PC-3 (cell line): Measurements from ENCODE around the gene PLCL1. TPM values are rescaled to one million over a fixed set of nuclear protein-coding genes. Genes with fewer than 3 reads are reported as not detected.

Experiments
- ATAC-seq: fragments of 200-7000 bp; cut with Tn5 transposase; 2 replicates; pipeline ENCODE4 v1.9.1; 2020; ENCODE audit warnings: mild to moderate bottlenecking, moderate library complexity
- BruUV-seq: library from RNA; stranded (reverse); fragments of 400-500 nt; replicated peaks from 2 replicates; lab custom pipeline; 2021; lab: Mats Ljungman, UMichigan
- CTCF ChIA-PET: fragments of 300-600 bp; sonication (Branson Sonifier 250); formaldehyde crosslinking; loops from one replicate; lab custom pipeline; 2022; ENCODE audit warnings: antibody characterized with exemption; lab: Charles Lee
- POLR2A ChIA-PET: fragments of 300-600 bp; sonication (Branson Sonifier 250); formaldehyde crosslinking; loops from one replicate; lab custom pipeline; 2022; ENCODE audit warnings: antibody characterized with exemption; ENCODE audit not compliant: unreplicated experiment; lab: Charles Lee
- DNase-seq: peaks from one replicate; pipeline ENCODE4 v3.0.0-alpha.2; 2015
- H2AFZ ChIP-seq: fragments of 300-600 bp; sonication (generic); 2 replicates; pipeline ENCODE4 v1.6.0; 2016; ENCODE audit warnings: antibody characterized with exemption, low read length
- H3F3A ChIP-seq: fragments of 300-600 bp; sonication (generic); one replicate; pipeline ENCODE4 v1.6.0; 2017; ENCODE audit warnings: antibody characterized with exemption, low read length, control low read depth, mild to moderate bottlenecking; ENCODE audit not compliant: unreplicated experiment
- H3K27ac ChIP-seq: fragments of 300-600 bp; sonication (generic); 2 replicates; pipeline ENCODE4 v1.5.1; 2016; ENCODE audit warnings: mild to moderate bottlenecking, low read length
- H3K27me3 ChIP-seq: fragments of 300-600 bp; sonication (generic); 2 replicates; pipeline ENCODE4 v1.6.1; 2016; ENCODE audit warnings: low read length, mixed read lengths
- H3K36me3 ChIP-seq: fragments of 300-600 bp; sonication (generic); 2 replicates; pipeline ENCODE4 v1.6.1; 2016; ENCODE audit warnings: low read depth, mixed run types, low read length, mixed read lengths
- H3K4me1 ChIP-seq: fragments of 300-600 bp; sonication (generic); 2 replicates; pipeline ENCODE4 v1.5.1; 2016; ENCODE audit warnings: low read length; ENCODE audit not compliant: insufficient read depth
- H3K4me2 ChIP-seq: fragments of 300-600 bp; sonication (generic); 2 replicates; pipeline ENCODE4 v1.6.0; 2016; ENCODE audit warnings: low read length
- H3K4me3 ChIP-seq: fragments of 300-600 bp; sonication (generic); 2 replicates; pipeline ENCODE4 v1.5.1; 2016; ENCODE audit warnings: mild to moderate bottlenecking, low read length, mixed read lengths
- H3K79me2 ChIP-seq: fragments of 300-600 bp; sonication (generic); 2 replicates; pipeline ENCODE4 v1.6.1; 2017; ENCODE audit warnings: low read length, mixed read lengths
- H3K9ac ChIP-seq: fragments of 300-600 bp; sonication (generic); 2 replicates; pipeline ENCODE4 v1.6.0; 2016; ENCODE audit warnings: mild to moderate bottlenecking, low read length
- H3K9me2 ChIP-seq: fragments of 300-600 bp; sonication (generic); replicated peaks from 2 replicates; pipeline ENCODE4 v1.6.1; 2016; ENCODE audit warnings: mixed run types, low read length, mixed read lengths
- H3K9me3 ChIP-seq: fragments of 300-600 bp; sonication (generic); 2 replicates; pipeline ENCODE4 v1.6.1; 2016; ENCODE audit warnings: low read length, mixed read lengths
- H4K20me1 ChIP-seq: fragments of 300-600 bp; sonication (generic); 2 replicates; pipeline ENCODE4 v1.6.1; 2016; ENCODE audit warnings: low read length, mixed read lengths
- CTCF ChIP-seq: fragments of 300-600 bp; sonication (generic); conservative IDR thresholded peaks from 2 replicates; pipeline ENCODE4 v1.5.1; 2017; ENCODE audit warnings: antibody characterized with exemption, low read depth, mild to moderate bottlenecking, low read length
- EZH2 ChIP-seq: fragments of 300-600 bp; sonication (generic); IDR thresholded peaks from one replicate; pipeline ENCODE4 v1.6.1; 2017; ENCODE audit warnings: antibody characterized with exemption, mild to moderate bottlenecking, low read length; ENCODE audit not compliant: unreplicated experiment
- EZH2phosphoT487 ChIP-seq: fragments of 300-600 bp; sonication (generic); IDR thresholded peaks from 2 replicates; pipeline ENCODE4 v1.6.1; 2018; ENCODE audit warnings: mild to moderate bottlenecking, antibody characterized with exemption, low read length, borderline replicate concordance
- intact Hi-C: fragments of 100-400 bp; cut with micrococcal nuclease; formaldehyde crosslinking; loops from 2 replicates; pipeline ENCODE4 v1.9.0; 2023
- total RNA-seq: library from RNA; depleted of rRNA; stranded (reverse); fragments of >200 nt; gene quantifications from 2 replicates; pipeline ENCODE4 v1.2.3, GENCODE V29; 2014

Gene PLCL1
- total RNA-seq, 1 experiment from 2014 or later = not detected

DNA sequence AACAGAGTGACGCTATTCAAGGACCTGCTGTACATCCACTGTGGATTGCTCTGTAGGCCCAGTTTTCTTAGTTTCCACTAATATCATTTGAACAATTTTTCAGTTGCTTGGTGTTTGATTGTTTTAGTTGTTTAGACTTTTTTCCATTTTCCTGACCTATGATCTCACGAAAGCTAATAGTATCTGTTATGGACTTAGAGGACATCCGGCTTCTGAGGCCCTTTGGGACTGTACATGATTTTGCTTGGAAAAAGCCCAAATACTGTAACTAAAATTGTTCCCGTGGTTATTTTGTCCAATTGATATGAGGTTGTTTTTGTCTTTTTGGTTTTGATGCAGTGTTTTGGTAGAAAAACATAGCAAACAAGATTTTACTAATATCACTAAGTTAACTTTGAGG is 174.6 kb downstream of the PLCL1 start:
- TF ChIP-seq EZH2 (no peak), CTCF (no peak), EZH2phosphoT487 (no peak)
- H3K4me2 ChIP-seq = no peak overlapping the region
- CTCF ChIA-PET = no interaction called here
- H3K79me2 ChIP-seq = no peaks in the 10 kb centered on the region
- no peak overlapping the region for H3K9ac ChIP-seq
- H3K36me3 ChIP-seq = no peaks in the 10 kb centered on the region
- H3K9me2 ChIP-seq = no peaks in the 10 kb centered on the region
- H3F3A ChIP-seq = no peaks in the 10 kb centered on the region
- H3K4me1 ChIP-seq = no peaks in the 10 kb centered on the region
- DNase-seq (no peak), ATAC-seq (no peak)
- H3K27me3 ChIP-seq = peaks cover 30% of the 10 kb centered on the region
- H4K20me1 ChIP-seq = no peaks in the 10 kb centered on the region
- H3K4me3 ChIP-seq = no peak overlapping the region
- H3K9me3 ChIP-seq = no peaks in the 10 kb centered on the region
- POLR2A ChIA-PET = no interaction called here
- H2AFZ ChIP-seq = no peak overlapping the region
- intact Hi-C loops = no loop called here
- H3K27ac ChIP-seq = no peak overlapping the region
- BruUV-seq = no TSS peak

- Histone ChIP-seq H3K9me2 (no peaks in the 10 kb centered on the region), H4K20me1 (no peaks in the 10 kb centered on the region), H3K4me3 (no peak overlapping the region), H3K36me3 (no peaks in the 10 kb centered on the region), H3K4me1 (no peaks in the 10 kb centered on the region), H3K79me2 (no peaks in the 10 kb centered on the region), H3K4me2 (no peak overlapping the region), H3K27ac (no peak overlapping the region), H3K27me3 (peaks cover 31% of the 10 kb centered on the region), H3F3A (no peaks in the 10 kb centered on the region), H3K9me3 (no peaks in the 10 kb centered on the region), H3K9ac (no peak overlapping the region), H2AFZ (no peak overlapping the region)
- intact Hi-C loops = no loop called here
- ATAC-seq (no peak), DNase-seq (no peak)
- TF ChIP-seq CTCF = no peak
- TF ChIP-seq EZH2 = no peak
- no peak for TF ChIP-seq EZH2phosphoT487
- CTCF ChIA-PET = no interaction called here
- no TSS peak for BruUV-seq
- POLR2A ChIA-PET = no interaction called here
Observed at GRCh38 chr2:197982565-197982964, 178.2 kb downstream of the PLCL1 start.

DNA sequence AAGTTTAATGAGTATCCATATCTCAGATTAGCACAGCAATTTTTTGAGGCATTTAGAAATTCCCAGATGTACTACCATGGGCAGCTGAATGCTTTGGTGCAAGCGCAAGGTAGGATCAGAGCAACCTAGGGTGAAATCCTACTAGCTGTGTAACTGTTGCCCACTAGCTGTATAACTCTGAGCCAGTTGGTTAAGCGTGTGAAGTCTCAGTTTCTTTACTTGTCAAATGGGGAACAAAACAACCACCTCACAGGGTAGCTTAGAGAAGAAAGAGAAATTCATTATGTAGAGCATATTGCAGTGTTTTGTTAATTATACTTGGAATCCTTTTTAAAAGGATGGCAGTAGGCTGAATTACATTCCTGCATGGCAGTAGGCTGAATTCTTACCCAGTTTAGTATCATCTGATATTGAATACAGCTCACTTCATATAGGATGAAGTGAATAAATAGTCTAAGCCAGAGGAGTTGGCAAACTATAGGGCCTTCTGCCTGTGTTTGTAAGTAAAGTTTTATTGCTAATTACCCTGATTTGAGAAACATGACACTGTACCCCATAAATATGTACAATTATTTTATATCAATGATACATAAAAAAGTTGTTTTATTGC is 180.7 kb downstream of the PLCL1 start:
- TF ChIP-seq CTCF = no peak
- TF ChIP-seq EZH2phosphoT487 = no peak
- TF ChIP-seq EZH2 = no peak
- no peak overlapping the region for H2AFZ ChIP-seq
- no peaks in the 10 kb centered on the region for H3F3A ChIP-seq
- POLR2A ChIA-PET = no interaction called here
- no peak overlapping the region for H3K4me3 ChIP-seq
- no peaks in the 10 kb centered on the region for H3K9me2 ChIP-seq
- no peaks in the 10 kb centered on the region for H3K9me3 ChIP-seq
- DNase-seq (no peak), ATAC-seq (no peak)
- no peak overlapping the region for H3K27ac ChIP-seq
- CTCF ChIA-PET = no interaction called here
- intact Hi-C loops = no loop called here
- H4K20me1 ChIP-seq = no peaks in the 10 kb centered on the region
- no peaks in the 10 kb centered on the region for H3K36me3 ChIP-seq
- H3K4me2 ChIP-seq = no peak overlapping the region
- BruUV-seq = no TSS peak
- no peaks in the 10 kb centered on the region for H3K4me1 ChIP-seq
- no peaks in the 10 kb centered on the region for H3K79me2 ChIP-seq
- no peak overlapping the region for H3K9ac ChIP-seq
- peaks cover 26% of the 10 kb centered on the region for H3K27me3 ChIP-seq
